Epithelial cell of esophagus (primary cell): ENCODE measurements around the gene SUN2.

Experiments
- DNase-seq: peaks from one replicate; pipeline ENCODE4 v3.0.0; 2010; ENCODE audit warnings: low read depth
- H3K4me3 ChIP-seq: 2 replicates; pipeline ENCODE4 v1.5.1; 2011; ENCODE audit warnings: mild to moderate bottlenecking, low read length, control low read depth
- CTCF ChIP-seq: IDR thresholded peaks from 2 replicates; pipeline ENCODE4 v1.5.1; 2011; ENCODE audit warnings: low read depth, mild to moderate bottlenecking, low read length, control low read depth, inconsistent platforms; ENCODE audit not compliant: insufficient read depth; ENCODE audit errors: missing control alignments

Gene SUN2

GRCh38 chr22:38788021-38788816 is 32.4 kb upstream of the SUN2 start:
- TF ChIP-seq CTCF = no peak
- DNase-seq = peak; percentile 62
- H3K4me3 ChIP-seq = no peak overlapping the region

GRCh38 chr22:38786631-38787030 is 30.8 kb upstream of the SUN2 start:
- TF ChIP-seq CTCF = no peak
- no peak overlapping the region for H3K4me3 ChIP-seq
- DNase-seq = no peak

- no peak for DNase-seq
- H3K4me3 ChIP-seq = no peak overlapping the region
- TF ChIP-seq CTCF = no peak
Measured at GRCh38 chr22:38784856-38785255, 29.1 kb upstream of the SUN2 start.

- H3K4me3 ChIP-seq = no peak overlapping the region
- no peak for TF ChIP-seq CTCF
- no peak for DNase-seq
Measured at GRCh38 chr22:38784035-38784434, 28.2 kb upstream of the SUN2 start.

GRCh38 chr22:38783095-38783615 is 27.4 kb upstream of the SUN2 start:
- TF ChIP-seq CTCF = no peak
- no peak for DNase-seq
- H3K4me3 ChIP-seq = no peak overlapping the region

- H3K4me3 ChIP-seq = no peak overlapping the region
- DNase-seq = peak; percentile 75
- TF ChIP-seq CTCF = no peak
Measured at GRCh38 chr22:38782402-38783094, 26.8 kb upstream of the SUN2 start.
